GM21737 (cell line): ENCODE results near the gene SLCO1C1.
"Not testable (repeated sequence)": the region's sequence is repeated elsewhere in the genome, so short reads cannot be mapped to it uniquely, and the experiment has no call there.

ENCODE experiments used
- ATAC-seq: cut with Tn5 transposase; IDR thresholded peaks from one replicate; pipeline ENCODE4 v1.9.1; 2021; ENCODE audit warnings: mild to moderate bottlenecking, moderate library complexity; ENCODE audit not compliant: unreplicated experiment

The SLCO1C1 gene

GRCh38 chr12:20695232-20695631, at the start of gene SLCO1C1:
SLCO1C1 (plus strand) TSS chr12:20695332; CDS start chr12:20699577, 4,245 bp downstream.
- ATAC-seq = no peak

DNA sequence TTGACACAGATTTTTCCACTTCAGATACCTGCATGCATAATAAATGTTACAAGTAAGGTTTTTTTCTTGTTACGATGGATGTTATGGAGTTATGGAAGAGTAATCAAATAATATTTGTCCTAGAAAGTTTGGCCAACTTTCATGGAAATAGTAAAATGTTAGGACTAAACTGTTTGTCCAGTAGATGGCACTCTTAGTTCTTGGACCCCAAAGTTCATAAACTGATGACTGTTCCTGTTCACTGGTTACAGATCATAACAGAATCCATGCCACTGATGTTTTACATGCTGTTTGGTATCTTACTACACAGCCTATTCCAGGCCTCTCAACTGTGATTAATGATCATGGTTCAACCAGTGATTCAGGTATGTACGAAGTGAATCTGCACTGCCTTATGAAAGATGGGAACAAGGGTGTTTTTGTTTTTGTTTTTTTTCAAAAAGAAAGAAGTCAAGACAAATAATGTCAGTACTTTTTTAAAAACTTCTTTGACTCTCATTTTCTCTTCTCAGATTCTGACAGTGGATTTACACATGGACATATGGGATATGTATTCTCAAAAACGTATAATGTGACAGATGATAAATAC, 48.8 kb upstream of the SLCO1C1 start:
- ATAC-seq = no peak

- ATAC-seq = no peak
Measured at GRCh38 chr12:20653871-20654270, 41.3 kb upstream of the SLCO1C1 start.

- no peak for ATAC-seq
Measured at GRCh38 chr12:20656600-20656999, 38.5 kb upstream of the SLCO1C1 start.

- ATAC-seq = no peak
Measured at GRCh38 chr12:20657496-20657895, 37.6 kb upstream of the SLCO1C1 start.

- ATAC-seq = no peak
Measured at GRCh38 chr12:20681334-20681733, 13.8 kb upstream of the SLCO1C1 start.

GRCh38 chr12:20696181-20696905, 1.2 kb downstream of the SLCO1C1 start:
- no peak for ATAC-seq

DNA sequence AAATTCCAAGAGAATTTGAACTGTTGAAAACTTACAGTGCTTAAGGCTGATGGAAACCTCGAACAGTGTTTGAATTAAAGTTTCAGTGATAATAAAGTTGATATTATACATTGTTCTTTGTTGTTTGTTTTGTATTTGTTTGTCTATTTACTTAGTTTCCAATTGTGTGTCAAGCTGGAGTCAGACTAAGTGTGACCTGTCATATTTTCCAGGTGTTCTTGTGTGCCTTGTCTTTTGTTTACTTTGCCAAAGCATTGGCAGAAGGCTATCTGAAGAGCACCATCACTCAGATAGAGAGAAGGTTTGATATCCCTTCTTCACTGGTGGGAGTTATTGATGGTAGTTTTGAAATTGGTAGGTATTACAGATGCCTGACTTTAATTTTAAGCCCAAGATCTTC, 6.0 kb downstream of the SLCO1C1 start:
- no peak for ATAC-seq

- ATAC-seq = no peak
Measured at GRCh38 chr12:20704860-20705259, 9.7 kb downstream of the SLCO1C1 start.

GRCh38 chr12:20711846-20712245, 16.7 kb downstream of the SLCO1C1 start:
- ATAC-seq = no peak

DNA sequence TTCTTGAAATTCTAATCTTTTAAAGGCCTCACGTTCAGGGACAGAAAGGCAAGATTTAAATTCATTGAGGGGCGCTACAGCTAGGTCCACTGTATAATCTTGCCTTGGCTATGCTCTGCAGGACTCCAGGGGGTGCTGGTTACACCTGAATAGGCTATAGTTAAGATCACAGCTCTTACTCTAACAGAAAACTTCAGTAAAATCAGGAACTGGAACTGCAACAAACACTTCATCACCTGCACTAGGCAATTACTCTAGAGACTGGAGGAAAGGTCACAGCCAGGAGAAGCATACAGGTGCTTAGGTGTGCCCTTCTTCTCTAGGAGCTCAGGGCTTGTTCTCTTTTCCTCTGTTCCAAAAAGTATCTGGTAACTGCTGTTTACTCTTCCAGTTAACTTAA, 20.9 kb downstream of the SLCO1C1 start:
- ATAC-seq = no peak

DNA sequence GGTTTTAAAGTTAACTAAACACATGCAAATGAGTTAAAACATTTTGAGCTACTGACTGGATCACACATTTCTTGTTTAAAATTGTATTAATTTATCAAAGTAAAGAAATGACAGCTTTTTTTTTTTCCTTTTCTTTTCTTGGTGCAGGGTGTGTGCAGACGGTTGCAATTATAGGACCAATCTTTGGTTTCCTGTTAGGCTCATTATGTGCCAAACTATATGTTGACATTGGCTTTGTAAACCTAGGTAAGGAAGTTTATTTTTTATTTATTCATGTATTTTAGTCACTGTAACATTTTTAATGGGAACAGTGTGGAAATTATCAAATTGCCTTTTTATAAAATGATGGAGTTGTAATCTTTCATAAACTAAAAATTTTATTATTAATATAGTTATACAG, 21.9 kb downstream of the SLCO1C1 start:
- ATAC-seq = no peak

GRCh38 chr12:20718294-20718693, 23.2 kb downstream of the SLCO1C1 start:
- no peak for ATAC-seq

- ATAC-seq = no peak
Measured at GRCh38 chr12:20722142-20722541, 27.0 kb downstream of the SLCO1C1 start.

DNA sequence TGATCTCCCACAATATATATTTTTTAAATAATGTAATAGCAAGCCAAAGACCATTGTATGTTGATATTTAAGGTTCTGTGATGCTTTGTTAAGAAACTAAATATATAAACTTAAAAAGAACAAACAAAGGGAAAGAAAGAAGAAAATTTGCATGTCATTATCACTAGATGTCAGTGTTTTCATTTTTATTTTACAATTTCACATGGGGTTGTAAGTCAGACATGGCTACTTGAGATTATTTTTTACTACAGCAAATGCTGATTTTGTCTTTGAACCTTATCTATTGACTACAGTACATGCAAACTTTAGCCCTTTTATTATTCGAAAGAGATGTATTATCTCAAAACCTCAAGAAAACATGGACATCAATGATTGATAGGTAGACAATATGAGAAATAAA, 36.1 kb downstream of the SLCO1C1 start:
- no peak for ATAC-seq

GRCh38 chr12:20740972-20741371, 45.8 kb downstream of the SLCO1C1 start:
- no peak for ATAC-seq

DNA sequence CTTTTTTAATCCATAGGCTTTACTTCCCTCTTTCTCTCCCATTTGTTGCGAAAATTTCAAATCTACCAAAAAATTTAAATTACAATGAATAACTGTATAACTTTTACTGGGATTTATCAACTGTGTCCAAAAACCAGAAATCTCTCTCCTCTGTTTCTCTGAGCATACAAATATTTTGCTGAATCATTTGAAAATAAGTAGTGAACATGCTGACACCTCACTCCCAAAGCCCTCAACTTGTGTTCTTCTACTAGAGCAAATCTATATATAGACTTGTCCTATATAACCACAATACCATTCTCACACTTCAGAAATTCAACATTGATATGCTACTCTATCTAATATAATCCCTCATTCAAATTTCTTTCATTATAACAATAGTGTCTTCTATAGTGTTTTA, 53.1 kb downstream of the SLCO1C1 start:
- ATAC-seq = no peak

GRCh38 chr12:20751046-20751445, 55.9 kb downstream of the SLCO1C1 start:
- ATAC-seq = no peak

GRCh38 chr12:20777420-20777819, 82.3 kb downstream of the SLCO1C1 start:
- no peak for ATAC-seq

DNA sequence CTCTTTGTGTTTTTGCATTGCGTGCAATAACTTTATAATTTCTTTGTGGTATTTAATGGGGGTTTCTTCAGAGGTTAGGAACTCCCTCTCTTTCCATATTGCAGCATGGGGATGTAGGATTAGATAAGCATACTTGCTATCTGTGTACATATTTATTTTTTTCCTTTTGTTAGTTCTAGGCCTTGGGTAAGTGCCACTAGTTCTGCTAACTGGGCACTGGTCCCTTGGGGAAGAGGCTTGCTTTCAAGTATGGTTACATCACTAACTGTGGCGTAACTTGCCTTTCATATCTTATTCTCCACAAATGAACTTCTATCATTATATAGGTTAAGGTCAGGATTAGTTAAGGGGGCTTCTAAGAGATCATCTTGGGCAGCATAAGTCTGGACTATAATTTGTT, 83.8 kb downstream of the SLCO1C1 start:
- ATAC-seq = no peak

GRCh38 chr12:20779971-20780370, 84.8 kb downstream of the SLCO1C1 start:
- not testable (repeated sequence) for ATAC-seq

DNA sequence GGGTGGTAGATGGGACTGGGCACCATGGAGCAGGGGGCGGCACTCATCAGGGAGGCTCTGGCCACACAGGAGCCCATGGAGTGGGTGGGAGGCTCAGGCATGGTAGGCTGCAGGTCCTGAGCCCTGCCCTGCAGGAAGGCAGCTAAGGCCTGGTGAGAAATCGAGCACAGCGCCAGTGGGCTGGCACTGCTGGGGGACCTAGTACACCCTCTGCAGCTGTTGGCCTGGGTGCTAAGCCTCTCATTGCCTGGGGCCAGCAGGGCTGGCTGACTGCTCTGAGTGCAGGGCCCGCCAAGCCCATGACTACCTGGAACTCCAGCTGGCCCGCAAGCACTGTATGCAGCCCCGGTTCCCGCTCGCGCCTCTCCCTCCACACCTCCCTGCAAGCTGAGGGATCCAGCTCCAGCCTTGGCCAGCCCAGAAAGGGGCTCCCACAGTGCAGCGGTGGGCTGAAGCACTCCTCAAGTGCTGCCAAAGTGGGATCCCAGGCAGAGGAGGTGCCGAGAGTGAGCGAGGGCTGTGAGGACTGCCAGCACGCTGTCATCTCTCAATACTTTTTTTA, 88.7 kb downstream of the SLCO1C1 start:
- ATAC-seq = not testable (repeated sequence)
